GM19438 (cell line): ENCODE data around the gene MAP2K5.

Source experiments
- ATAC-seq: cut with Tn5 transposase; IDR thresholded peaks from one replicate; pipeline ENCODE4 v1.9.1; 2021; ENCODE audit warnings: low read depth; ENCODE audit not compliant: unreplicated experiment

MAP2K5 gene

DNA sequence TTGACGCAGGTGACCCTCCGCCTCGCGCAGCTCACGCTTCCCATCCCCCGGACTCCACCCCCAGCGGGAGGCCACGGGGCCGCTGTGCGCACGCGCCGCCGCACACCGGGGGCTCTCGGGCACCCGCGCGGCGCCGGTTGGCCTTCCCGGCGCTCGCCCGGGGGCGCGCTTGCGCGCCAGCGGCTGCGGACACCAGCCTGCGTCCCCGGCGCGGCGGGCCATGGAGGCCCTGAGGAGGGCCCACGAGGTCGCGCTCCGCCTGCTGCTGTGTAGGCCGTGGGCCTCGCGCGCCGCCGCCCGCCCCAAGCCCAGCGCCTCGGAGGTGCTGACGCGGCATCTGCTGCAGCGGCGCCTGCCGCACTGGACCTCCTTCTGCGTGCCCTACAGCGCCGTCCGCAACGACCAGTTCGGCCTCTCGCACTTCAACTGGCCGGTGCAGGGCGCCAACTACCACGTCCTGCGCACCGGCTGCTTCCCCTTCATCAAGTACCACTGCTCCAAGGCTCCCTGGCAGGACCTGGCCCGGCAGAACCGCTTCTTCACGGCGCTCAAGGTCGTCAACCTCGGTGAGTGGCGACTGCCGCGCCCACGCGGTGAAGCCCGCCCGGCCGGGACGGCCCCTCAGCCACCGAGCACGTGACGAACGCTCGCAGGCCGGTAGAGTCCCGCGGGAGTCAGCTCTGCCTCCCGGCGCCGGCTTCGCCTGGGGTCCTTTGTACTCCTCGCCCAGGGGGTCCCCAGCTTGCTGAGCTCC, 21.3 kb upstream of the MAP2K5 start, which contains the start of gene C15orf61:
TSS of gene C15orf61 (plus strand) at position 103 of the 754 bp plus-strand sequence. CDS start at position 221, 118 bp downstream.
- ATAC-seq, result peak; percentile 66

DNA sequence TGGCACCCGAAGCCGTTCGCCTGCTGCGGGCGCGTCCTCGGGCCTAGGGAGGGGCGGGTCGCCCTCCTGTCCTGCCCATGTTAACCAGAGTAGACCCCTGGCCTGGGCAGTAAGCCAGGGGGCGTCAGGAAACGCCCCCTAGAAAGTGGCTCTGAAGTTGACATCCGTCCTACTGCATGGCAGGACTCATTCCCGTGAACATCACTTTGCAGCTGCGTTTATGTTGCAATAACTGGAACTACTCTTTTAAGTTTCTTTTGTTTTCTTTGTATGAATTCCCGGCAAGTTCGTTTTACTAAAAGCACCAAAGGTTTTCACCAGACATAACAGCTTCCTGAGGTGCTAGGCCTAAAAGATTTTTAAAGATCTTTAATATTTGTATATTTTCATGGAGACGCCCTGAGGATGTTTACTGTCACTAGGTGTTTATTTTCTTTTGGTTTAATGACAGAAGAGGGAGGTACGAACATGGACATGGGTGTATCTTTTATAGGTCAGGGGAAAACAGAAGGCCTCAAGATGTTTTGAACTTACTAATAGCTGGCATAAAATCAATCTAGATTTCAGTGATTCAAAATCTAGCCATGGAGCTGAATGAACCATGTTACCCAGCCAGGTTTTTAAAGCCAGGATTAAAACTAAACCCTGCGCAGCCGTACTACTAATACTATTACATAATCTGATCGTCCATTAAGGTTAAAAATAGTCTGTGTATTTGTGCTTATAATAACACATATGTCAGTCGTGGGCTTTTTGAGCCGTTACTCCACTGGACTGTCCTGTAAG, 20.5 kb upstream of the MAP2K5 start:
- ATAC-seq, result peak; percentile 11

DNA sequence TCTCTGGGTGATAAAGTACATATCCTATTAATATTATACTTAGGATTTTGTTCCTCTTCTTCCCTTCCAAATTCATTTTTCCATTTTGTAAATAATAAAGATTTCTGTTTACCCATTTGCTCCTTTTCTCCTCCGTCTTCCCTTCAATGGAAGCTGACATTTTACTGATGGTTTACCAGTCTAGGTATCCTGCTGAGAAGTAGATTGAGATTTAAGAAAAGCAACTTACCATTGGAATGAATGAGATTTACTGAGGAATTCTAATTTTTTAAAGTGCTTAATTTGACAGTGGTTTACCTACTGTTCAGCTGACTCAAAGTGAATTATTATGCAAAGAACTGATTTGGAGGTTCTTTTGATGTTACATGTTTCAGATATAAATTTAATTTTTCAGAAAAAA, 19.2 kb upstream of the MAP2K5 start:
- ATAC-seq, result no peak

DNA sequence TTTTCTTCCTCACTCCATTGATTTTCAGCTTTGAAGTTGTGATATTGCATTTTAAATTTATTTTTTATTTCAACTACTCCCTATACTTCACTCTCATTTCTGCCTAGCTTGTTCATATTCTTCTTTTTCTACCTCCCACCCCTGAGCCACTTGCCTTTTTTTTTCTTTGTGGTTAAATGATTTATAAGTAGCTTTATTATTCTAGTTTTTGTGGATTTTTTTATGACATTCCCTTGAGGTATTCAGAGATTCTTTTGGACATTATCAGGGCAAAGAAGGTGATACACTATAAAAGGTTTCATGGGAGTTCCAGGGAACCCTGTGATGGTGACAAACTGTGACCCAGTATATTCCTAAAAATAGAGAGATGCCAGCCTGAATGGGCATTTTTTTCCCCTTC, 18.3 kb upstream of the MAP2K5 start:
- no peak for ATAC-seq

DNA sequence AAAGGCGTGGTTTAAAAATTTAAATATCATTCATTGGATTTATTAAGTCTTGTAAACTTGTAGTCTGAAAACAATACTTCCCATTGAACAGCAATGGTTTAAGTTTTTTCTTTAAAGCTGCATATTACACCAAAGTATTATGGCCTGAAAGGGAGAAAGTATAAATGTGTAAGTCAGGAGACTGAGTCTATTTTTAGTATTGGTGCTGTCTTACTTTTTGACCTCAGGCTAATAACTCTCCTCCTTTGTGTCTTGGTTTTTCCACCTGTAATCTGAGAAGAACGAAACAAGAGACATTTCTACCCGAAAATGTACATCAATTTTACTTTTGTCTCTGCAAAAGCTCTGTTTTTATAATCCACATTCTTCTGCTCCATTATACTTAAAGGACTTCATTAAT, 14.0 kb upstream of the MAP2K5 start:
- no peak for ATAC-seq

DNA sequence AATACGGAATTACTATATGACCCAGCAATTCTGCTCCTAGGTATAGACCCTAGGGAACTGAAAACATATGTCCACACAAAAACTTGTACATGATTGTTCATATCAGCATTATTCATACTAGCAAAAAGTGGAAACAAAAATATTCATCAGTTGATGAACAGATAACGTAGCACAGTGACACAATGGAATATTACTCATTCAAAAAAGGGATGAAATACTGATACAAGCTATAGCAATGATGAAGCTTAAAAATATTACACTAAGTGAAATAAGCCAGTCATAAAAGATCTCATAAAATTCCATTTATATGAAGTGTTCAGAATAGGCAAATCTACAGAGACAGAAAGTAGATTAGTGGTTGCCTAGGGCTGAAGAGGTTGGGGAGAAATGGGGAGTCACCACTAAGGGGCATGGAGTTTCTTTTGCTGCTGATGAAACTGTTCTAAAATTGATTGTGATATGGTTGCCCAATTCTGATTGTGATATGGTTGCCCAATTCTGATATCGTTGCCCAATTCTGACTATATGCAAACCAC, 11.1 kb upstream of the MAP2K5 start:
- no peak for ATAC-seq

- no peak for ATAC-seq
Measured at GRCh38 chr15:67533873-67534272, 8.6 kb upstream of the MAP2K5 start.

GRCh38 chr15:67534360-67534759, 8.1 kb upstream of the MAP2K5 start:
- ATAC-seq, result no peak

GRCh38 chr15:67537771-67538170, 4.7 kb upstream of the MAP2K5 start:
- ATAC-seq, result no peak

DNA sequence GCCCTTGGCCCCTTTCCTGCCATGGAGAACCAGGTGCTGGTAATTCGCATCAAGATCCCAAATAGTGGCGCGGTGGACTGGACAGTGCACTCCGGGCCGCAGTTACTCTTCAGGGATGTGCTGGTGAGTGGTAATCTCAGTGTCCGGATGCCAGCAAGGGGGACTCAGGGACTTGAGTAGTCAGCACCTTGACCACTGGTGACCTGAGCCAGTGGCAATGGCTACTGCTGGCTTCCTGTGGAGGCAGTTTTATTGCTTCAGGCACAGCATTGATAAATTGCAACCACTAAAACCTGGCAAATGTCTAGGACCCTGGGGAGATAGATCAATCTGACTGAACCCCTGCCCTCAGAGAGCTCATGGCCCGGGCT, 830 bp downstream of the MAP2K5 start:
- ATAC-seq, result no peak

DNA sequence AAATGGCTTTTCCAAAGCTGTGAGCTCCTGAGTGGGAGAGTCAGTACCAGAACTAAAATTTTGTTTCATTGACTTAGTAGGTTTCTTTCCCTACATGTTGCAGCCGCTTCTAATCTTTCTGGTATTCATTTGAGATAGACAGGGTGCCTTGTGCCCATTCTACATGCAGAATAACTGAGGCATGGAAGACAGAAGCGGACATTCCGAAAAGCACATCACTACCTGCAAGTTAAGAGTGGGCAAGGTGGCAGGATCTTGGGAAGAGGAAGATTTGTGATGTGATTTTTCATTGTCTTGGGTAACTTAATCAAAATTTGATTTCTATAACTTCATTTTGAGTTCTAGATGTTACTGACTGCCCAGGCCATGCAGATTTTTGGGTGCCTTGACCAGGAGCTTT, 2.0 kb downstream of the MAP2K5 start:
- ATAC-seq, result no peak

DNA sequence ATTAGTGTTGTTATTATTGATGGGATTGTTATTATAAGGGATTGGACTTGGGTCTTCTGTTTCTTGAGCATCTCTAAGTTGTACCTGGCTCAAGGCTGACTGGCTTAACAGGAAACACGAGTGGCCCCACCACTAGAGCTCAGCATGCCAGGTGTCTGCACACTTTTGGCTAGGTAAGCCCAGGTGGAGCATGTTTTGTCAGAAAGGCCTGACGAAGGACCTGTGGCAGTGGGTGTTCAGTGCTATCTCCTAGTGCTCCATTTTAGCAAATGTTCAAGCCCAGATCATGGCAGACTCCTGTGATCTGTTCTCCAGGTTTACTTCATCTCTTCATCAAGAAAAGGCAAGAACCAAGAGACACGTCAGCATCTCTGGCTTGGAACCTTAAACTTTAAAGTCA, 3.4 kb downstream of the MAP2K5 start:
- no peak for ATAC-seq

- ATAC-seq, result no peak
Measured at GRCh38 chr15:67547064-67547463, 4.6 kb downstream of the MAP2K5 start.

- no peak for ATAC-seq
Measured at GRCh38 chr15:67547836-67548235, 5.3 kb downstream of the MAP2K5 start.

GRCh38 chr15:67548236-67548852, 5.8 kb downstream of the MAP2K5 start:
- no peak for ATAC-seq

DNA sequence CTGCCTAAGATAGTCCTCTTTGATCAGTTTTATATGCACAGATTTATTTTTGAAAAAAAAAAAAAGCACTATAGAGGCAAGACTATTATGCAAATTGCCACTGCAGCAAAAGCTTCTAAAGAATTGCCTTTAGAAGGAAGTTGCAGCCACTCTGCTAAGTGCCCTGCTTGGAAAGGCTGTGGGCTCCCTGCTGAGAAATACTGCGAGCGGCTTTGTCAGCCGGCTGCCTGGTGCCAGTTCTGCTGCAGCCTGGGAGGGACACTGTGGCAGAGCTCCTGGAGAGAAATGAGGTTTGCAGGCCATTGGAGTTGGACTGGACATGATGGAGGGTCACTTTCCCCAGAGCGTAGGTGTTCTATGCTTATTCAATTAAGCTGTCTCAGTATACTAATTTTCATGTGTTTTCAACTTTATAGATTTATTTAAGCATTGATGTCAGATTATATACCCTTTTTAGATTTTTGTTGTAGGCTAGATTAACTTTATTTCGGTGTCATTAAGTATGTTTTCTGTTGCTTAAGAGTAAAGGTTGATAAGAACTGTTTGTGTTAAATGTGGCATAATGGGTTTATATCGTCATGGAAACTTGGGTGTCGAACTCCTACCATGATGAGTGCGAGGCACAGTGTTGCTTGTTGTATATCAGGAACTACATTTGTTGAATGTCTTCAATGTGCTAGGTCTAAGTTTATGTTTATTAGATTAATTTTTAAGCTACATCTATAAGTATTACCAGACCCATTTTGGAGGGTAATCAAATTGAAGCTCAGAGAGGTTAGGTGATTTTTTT, 6.6 kb downstream of the MAP2K5 start:
- ATAC-seq, result no peak

- no peak for ATAC-seq
Measured at GRCh38 chr15:67549736-67550135, 7.2 kb downstream of the MAP2K5 start.

- no peak for ATAC-seq
Measured at GRCh38 chr15:67550522-67550921, 8.0 kb downstream of the MAP2K5 start.

DNA sequence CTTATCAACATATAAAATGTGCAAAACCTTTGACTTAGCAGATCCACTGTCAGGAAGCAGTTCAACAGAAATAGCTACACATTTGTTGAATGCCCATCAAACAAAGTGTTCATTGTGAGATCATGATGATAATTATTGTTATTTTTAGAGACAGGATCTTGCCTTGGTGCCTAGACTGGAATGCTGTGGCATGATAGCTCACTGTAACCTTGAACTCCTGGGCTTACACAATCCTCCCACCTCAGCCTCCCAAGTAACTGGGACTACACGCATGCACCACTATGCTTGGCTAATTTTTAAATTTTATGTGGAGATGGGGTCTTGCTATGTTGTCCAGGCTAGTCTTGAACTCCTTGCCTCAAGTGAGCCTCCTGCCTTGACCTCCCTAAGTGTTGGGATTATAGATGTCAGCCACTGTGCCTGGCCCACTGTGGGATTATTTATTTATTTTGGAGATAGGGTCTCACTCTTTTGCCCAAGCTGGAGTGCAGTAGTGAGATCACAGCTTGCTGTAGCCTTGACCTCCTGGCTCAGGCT, 8.8 kb downstream of the MAP2K5 start:
- ATAC-seq, result no peak

DNA sequence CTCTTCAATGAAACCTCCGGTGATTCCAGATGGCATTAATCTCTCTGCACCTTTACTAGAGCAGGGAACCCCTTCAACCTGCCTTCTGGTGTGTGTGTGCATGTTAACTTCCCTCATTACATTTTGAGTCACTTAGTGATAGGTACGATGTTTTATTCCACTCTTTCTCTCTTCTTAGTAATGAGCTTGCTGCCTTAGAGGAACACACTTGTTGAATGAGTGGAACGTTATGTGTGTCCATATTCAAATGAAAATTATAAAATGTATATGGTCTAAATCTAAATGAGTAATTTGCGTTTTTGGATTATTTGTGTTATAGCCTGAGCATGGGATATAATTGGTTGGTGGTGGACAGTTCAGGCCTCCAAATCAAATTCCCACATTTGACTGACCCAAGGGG, 12.1 kb downstream of the MAP2K5 start:
- ATAC-seq, result no peak
